Nephron (organoid): ENCODE results near the gene RGS2.

Experiments used
- H3K27ac Mint-ChIP-seq, 3 experiments: 2 replicates each; pipeline ENCODE4 v1.8.0; 2020; ENCODE audit warnings: mixed read lengths in 3 of 3, mild to moderate bottlenecking in 2 of 3, moderate library complexity in 1 of 3
- H3K27me3 Mint-ChIP-seq: 2 replicates; pipeline ENCODE4 v1.8.0; 2021; ENCODE audit warnings: low read depth, mild to moderate bottlenecking, moderate library complexity, mixed read lengths
- H3K36me3 Mint-ChIP-seq: 2 replicates; pipeline ENCODE4 v1.8.0; 2020; ENCODE audit warnings: low read depth, mixed read lengths
- H3K4me1 Mint-ChIP-seq: 2 replicates; pipeline ENCODE4 v1.8.0; 2020; ENCODE audit warnings: mixed read lengths
- H3K4me3 Mint-ChIP-seq, 3 experiments: 2 replicates each; pipeline ENCODE4 v1.8.0; 2020; ENCODE audit warnings: mild to moderate bottlenecking in 3 of 3, mixed read lengths in 3 of 3, moderate library complexity in 2 of 3
- H3K9me3 Mint-ChIP-seq: 2 replicates; pipeline ENCODE4 v1.8.0; 2020; ENCODE audit warnings: mixed read lengths
- TF ChIP-seq, protein P1 (sequence below), 3 experiments: fragments of 200-600 bp; sonication (generic); IDR thresholded peaks; one replicate each; pipeline ENCODE4 v1.5.0; 2021; ENCODE audit warnings: antibody characterized with exemption in 3 of 3; ENCODE audit not compliant: unreplicated experiment in 3 of 3

Gene RGS2

GRCh38 chr1:192787914-192788585 is 20.8 kb upstream of the RGS2 start:
- H3K27ac Mint-ChIP-seq = no peak overlapping the region
- H3K4me1 Mint-ChIP-seq = no peaks in the 10 kb centered on the region
- no peaks in the 10 kb centered on the region for H3K36me3 Mint-ChIP-seq
- TF ChIP-seq, protein P1, sequence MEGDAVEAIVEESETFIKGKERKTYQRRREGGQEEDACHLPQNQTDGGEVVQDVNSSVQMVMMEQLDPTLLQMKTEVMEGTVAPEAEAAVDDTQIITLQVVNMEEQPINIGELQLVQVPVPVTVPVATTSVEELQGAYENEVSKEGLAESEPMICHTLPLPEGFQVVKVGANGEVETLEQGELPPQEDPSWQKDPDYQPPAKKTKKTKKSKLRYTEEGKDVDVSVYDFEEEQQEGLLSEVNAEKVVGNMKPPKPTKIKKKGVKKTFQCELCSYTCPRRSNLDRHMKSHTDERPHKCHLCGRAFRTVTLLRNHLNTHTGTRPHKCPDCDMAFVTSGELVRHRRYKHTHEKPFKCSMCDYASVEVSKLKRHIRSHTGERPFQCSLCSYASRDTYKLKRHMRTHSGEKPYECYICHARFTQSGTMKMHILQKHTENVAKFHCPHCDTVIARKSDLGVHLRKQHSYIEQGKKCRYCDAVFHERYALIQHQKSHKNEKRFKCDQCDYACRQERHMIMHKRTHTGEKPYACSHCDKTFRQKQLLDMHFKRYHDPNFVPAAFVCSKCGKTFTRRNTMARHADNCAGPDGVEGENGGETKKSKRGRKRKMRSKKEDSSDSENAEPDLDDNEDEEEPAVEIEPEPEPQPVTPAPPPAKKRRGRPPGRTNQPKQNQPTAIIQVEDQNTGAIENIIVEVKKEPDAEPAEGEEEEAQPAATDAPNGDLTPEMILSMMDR (IDR thresholded peaks at IDR 0.05; ENCODE audit: unreplicated experiment in 3 of 3) = no peak
- H3K9me3 Mint-ChIP-seq = no peaks in the 10 kb centered on the region
- no peaks in the 10 kb centered on the region for H3K27me3 Mint-ChIP-seq
- H3K4me3 Mint-ChIP-seq = no peak overlapping the region

GRCh38 chr1:192789871-192790270 is 19.0 kb upstream of the RGS2 start:
- Mint-ChIP-seq H3K36me3 (no peaks in the 10 kb centered on the region), H3K4me1 (no peaks in the 10 kb centered on the region), H3K27me3 (no peaks in the 10 kb centered on the region), H3K4me3 (no peak overlapping the region), H3K27ac (no peak overlapping the region), H3K9me3 (no peaks in the 10 kb centered on the region)
- TF ChIP-seq, protein P1 (IDR thresholded peaks at IDR 0.05; ENCODE audit: unreplicated experiment in 3 of 3) = no peak

DNA sequence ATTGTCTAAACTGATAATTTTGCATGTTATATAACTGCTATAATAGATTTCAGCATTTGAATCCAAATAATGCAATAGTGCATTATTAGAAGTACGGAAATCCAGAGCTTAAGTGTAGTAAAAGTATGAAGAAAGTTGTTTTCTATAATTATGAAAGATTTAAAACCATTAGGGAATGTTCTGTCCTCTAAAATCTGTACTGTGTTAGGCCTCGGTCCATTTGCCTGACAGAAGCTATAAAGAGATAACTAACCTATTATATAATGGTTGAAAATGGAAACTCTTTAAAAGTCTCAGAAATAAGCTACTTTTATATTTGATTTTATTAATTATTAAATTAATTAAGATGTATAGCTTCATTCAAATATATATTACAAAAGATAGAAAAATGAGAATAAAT is 16.2 kb upstream of the RGS2 start:
- Mint-ChIP-seq H3K27ac (no peak overlapping the region), H3K4me3 (no peak overlapping the region), H3K9me3 (no peaks in the 10 kb centered on the region), H3K36me3 (no peaks in the 10 kb centered on the region), H3K4me1 (no peaks in the 10 kb centered on the region), H3K27me3 (no peaks in the 10 kb centered on the region)
- TF ChIP-seq, protein P1 (IDR thresholded peaks at IDR 0.05; ENCODE audit: unreplicated experiment in 3 of 3) = no peak

DNA sequence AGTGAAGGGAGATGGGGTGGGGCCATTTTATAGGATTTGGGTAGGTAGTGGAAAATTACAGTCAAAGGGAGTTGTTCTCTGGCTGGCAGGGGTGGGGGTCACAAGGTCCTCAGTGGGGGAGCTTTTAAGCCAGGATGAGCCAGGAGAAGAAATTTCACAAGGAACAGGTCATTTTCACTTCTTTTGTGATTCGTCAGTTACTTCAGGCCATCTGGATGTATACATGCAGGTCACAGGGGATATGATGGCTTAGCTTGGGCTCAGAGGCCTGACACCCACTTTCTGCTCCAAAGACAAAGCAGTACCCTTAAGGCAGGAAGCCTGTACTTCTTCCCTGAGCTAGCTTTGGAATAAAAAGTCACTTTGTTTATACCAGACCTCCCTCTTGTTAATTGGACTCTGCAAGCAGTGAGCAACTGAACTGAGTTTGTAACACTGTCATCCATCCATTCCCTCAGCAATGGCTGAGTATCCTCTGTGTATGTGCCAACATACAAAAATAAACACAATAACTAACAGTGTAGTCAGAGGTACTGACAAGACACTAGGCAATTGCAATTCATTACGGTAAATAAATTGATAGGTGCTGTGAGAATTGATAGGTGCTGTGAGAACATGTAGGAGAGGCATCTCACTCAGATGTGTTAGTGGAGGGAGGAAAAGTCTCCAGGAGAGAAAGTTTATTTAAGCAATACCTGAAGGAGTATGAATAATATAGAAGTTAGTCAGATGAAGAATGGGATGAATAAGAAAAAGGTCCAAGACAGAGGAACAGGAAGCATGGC is 14.7 kb upstream of the RGS2 start:
- H3K36me3 Mint-ChIP-seq = no peaks in the 10 kb centered on the region
- TF ChIP-seq, protein P1 (IDR thresholded peaks at IDR 0.05; ENCODE audit: unreplicated experiment in 3 of 3) = no peak
- H3K27me3 Mint-ChIP-seq = no peaks in the 10 kb centered on the region
- H3K4me3 Mint-ChIP-seq = no peak overlapping the region
- H3K4me1 Mint-ChIP-seq = no peaks in the 10 kb centered on the region
- no peak overlapping the region for H3K27ac Mint-ChIP-seq
- H3K9me3 Mint-ChIP-seq = no peaks in the 10 kb centered on the region

- Mint-ChIP-seq H3K27ac (no peak overlapping the region), H3K27me3 (no peaks in the 10 kb centered on the region), H3K36me3 (no peaks in the 10 kb centered on the region), H3K4me3 (no peak overlapping the region), H3K9me3 (no peaks in the 10 kb centered on the region), H3K4me1 (no peaks in the 10 kb centered on the region)
- TF ChIP-seq, protein P1 (IDR thresholded peaks at IDR 0.05; ENCODE audit: unreplicated experiment in 3 of 3) = no peak
Observed at GRCh38 chr1:192794768-192795035, 14.1 kb upstream of the RGS2 start.
